ENCODE results near the gene TMEM183A. TPM values are rescaled to one million over a fixed set of nuclear protein-coding genes. Genes with fewer than 3 reads are reported as not detected.

Gene TMEM183A
- total RNA-seq, 1 experiment from 2014 or later, result 104 TPM

- BruUV-seq (replicated peaks), result no TSS peak
- Mint-ChIP-seq H3K9me3 (ENCODE audit: unreplicated experiment) (no peaks in the 10 kb centered on the region), H3K4me3 (ENCODE audit: unreplicated experiment) (no peak overlapping the region), H3K4me1 (ENCODE audit: insufficient read depth, unreplicated experiment) (peaks cover 4% of the 10 kb centered on the region), H3K27ac (ENCODE audit: low read depth, unreplicated experiment) (no peak overlapping the region), H3K36me3 (ENCODE audit: insufficient read depth, unreplicated experiment) (no peaks in the 10 kb centered on the region), H3K27me3 (ENCODE audit: insufficient read depth, unreplicated experiment) (peaks cover 12% of the 10 kb centered on the region)
- TF ChIP-seq CTCF (IDR thresholded peaks at IDR 0.05; ENCODE audit: unreplicated experiment), result no peak
- ChIA-PET POLR2A (interaction anchor here (0.6 kb wide), 1 partner anchor 198 kb away, joined by 3 read pairs; no protein-coding TSS in a partner anchor), CTCF (interaction anchor here (0.8 to 22.5 kb wide), 10 partner anchors 10 to 215 kb away, joined by 3 to 250 read pairs (median 6); no protein-coding TSS in a partner anchor)
- intact Hi-C loops (cut with micrococcal nuclease), result no loop called here
- DNase-seq (ENCODE audit: unreplicated experiment), result no peak
These were observed 45.4 kb downstream of the TMEM183A start for GRCh38 chr1:203052601-203053000.

GRCh38 chr1:203054184-203054583 lies 47.0 kb downstream of the TMEM183A start:
- no peak for DNase-seq (ENCODE audit: unreplicated experiment)
- ChIA-PET CTCF (interaction anchor here (0.6 to 22.5 kb wide), 13 partner anchors 9 to 191 kb away, joined by 3 to 250 read pairs (median 5); partner anchors contain the start of gene ADORA1), POLR2A (interaction anchor here (1.2 to 1.9 kb wide), 3 partner anchors 8 to 15 kb away, joined by 4 to 6 read pairs (median 4); no protein-coding TSS in a partner anchor)
- H3K4me1 Mint-ChIP-seq (ENCODE audit: insufficient read depth, unreplicated experiment), result no peaks in the 10 kb centered on the region
- no peak overlapping the region for H3K4me3 Mint-ChIP-seq (ENCODE audit: unreplicated experiment)
- no peak overlapping the region for H3K27ac Mint-ChIP-seq (ENCODE audit: low read depth, unreplicated experiment)
- BruUV-seq (replicated peaks), result no TSS peak
- no peak for TF ChIP-seq CTCF (IDR thresholded peaks at IDR 0.05; ENCODE audit: unreplicated experiment)
- no peaks in the 10 kb centered on the region for H3K36me3 Mint-ChIP-seq (ENCODE audit: insufficient read depth, unreplicated experiment)
- intact Hi-C loops (cut with micrococcal nuclease), result no loop called here
- peaks cover 21% of the 10 kb centered on the region for H3K27me3 Mint-ChIP-seq (ENCODE audit: insufficient read depth, unreplicated experiment)
- no peaks in the 10 kb centered on the region for H3K9me3 Mint-ChIP-seq (ENCODE audit: unreplicated experiment)

- Mint-ChIP-seq H3K4me1 (ENCODE audit: insufficient read depth, unreplicated experiment) (no peaks in the 10 kb centered on the region), H3K27ac (ENCODE audit: low read depth, unreplicated experiment) (no peak overlapping the region), H3K27me3 (ENCODE audit: insufficient read depth, unreplicated experiment) (peaks cover 21% of the 10 kb centered on the region), H3K4me3 (ENCODE audit: unreplicated experiment) (no peak overlapping the region), H3K9me3 (ENCODE audit: unreplicated experiment) (no peaks in the 10 kb centered on the region), H3K36me3 (ENCODE audit: insufficient read depth, unreplicated experiment) (no peaks in the 10 kb centered on the region)
- ChIA-PET CTCF (interaction anchor here (0.6 to 22.5 kb wide), 14 partner anchors 9 to 213 kb away, joined by 3 to 250 read pairs (median 4); partner anchors contain the start of gene ADORA1), POLR2A (interaction anchor here (1.2 to 1.9 kb wide), 3 partner anchors 9 to 15 kb away, joined by 4 to 6 read pairs (median 4); no protein-coding TSS in a partner anchor)
- BruUV-seq (replicated peaks), result no TSS peak
- intact Hi-C loops (cut with micrococcal nuclease), result no loop called here
- TF ChIP-seq CTCF (IDR thresholded peaks at IDR 0.05; ENCODE audit: unreplicated experiment), result no peak
- DNase-seq (ENCODE audit: unreplicated experiment), result no peak
These were observed 47.5 kb downstream of the TMEM183A start for GRCh38 chr1:203054642-203055041.

- no peaks in the 10 kb centered on the region for H3K4me1 Mint-ChIP-seq (ENCODE audit: insufficient read depth, unreplicated experiment)
- ChIA-PET POLR2A (interaction anchor here (0.6 to 1.9 kb wide), 4 partner anchors 9 to 123 kb away, joined by 3 to 6 read pairs (median 4); no protein-coding TSS in a partner anchor), CTCF (interaction anchor here (0.7 to 22.5 kb wide), 10 partner anchors 8 to 284 kb away, joined by 3 to 250 read pairs (median 6); no protein-coding TSS in a partner anchor)
- no peak overlapping the region for H3K4me3 Mint-ChIP-seq (ENCODE audit: unreplicated experiment)
- intact Hi-C loops (cut with micrococcal nuclease), result no loop called here
- BruUV-seq (replicated peaks), result no TSS peak
- H3K36me3 Mint-ChIP-seq (ENCODE audit: insufficient read depth, unreplicated experiment), result no peaks in the 10 kb centered on the region
- no peak overlapping the region for H3K27ac Mint-ChIP-seq (ENCODE audit: low read depth, unreplicated experiment)
- no peak for TF ChIP-seq CTCF (IDR thresholded peaks at IDR 0.05; ENCODE audit: unreplicated experiment)
- no peak for DNase-seq (ENCODE audit: unreplicated experiment)
- peaks cover 21% of the 10 kb centered on the region for H3K27me3 Mint-ChIP-seq (ENCODE audit: insufficient read depth, unreplicated experiment)
- no peaks in the 10 kb centered on the region for H3K9me3 Mint-ChIP-seq (ENCODE audit: unreplicated experiment)
These were observed 48.1 kb downstream of the TMEM183A start for GRCh38 chr1:203055161-203055799.

Measured in MCF 10A (cell line).